GM18909 (cell line): ENCODE data around the gene ADAMTS10.
"Not testable (repeated sequence)": the region's sequence is repeated elsewhere in the genome, so short reads cannot be mapped to it uniquely, and the experiment has no call there.

Source experiments
- ATAC-seq: cut with Tn5 transposase; IDR thresholded peaks from one replicate; pipeline ENCODE4 v1.9.1; 2021; ENCODE audit warnings: mild to moderate bottlenecking; ENCODE audit not compliant: unreplicated experiment, poor library complexity

ADAMTS10 gene

DNA sequence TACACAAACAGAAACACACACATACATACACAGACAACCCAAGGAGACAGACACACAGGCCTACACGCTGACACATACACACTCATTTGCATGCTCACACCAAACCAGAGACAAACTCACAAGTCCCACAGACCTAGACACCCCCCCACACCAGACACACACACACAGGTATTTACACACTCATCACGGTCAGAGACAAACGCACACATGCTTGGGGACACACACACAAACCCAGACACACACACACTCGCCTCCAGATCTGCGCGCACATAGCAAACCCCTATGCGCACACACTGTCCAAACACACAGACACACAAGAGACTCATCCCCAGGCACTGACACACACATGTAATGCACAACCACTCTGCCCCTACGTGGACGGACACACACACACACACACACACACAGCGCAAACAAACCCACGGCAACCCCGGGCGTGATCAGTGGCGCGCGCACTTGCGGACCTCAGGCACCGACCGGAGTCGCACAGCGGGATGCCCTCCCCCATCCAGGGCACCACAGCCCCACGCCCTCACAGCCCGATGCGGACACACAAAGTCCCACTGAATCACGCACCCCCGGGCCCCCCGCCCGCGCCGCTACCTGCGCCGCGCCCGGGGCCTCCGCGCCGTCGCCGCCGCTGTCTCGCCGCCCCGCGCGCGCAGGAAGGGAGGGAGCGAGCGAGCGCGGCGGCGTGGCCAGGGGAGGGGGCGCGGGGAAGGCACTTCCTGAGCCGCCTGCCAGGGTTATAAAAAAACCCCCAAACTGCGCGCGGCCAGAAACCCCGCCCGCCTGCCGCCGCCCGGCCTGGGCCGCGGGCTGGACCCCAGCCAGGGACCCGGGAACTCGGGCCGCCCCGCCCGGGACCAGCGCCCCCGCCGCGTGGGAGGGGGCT, at the start of gene ADAMTS10:
Gene ADAMTS10 (minus strand): TSS at position 675 of the 895 bp plus-strand sequence. CDS start 5,005 bp downstream, outside the sequence.
- no peak for ATAC-seq

DNA sequence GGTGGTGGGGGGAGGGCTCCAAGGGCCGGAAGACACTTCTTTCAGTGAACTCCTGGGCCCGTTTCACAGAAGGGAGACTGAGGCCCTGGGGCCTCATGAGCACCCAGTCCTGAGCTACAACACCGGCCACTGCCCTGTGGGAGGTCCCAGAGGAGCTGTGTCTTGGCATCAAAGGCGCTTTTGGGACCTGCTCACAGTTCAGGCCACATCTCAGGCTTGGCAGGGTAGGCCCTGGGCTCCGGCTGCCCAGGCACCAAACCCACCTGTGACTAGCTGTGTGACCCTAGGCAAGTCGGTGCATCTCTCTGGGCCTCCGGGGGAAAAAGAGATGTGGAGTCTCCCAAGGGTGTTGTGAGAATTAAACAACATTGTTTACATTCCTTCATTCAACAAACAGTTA, 49.4 kb upstream of the ADAMTS10 start:
- no peak for ATAC-seq

DNA sequence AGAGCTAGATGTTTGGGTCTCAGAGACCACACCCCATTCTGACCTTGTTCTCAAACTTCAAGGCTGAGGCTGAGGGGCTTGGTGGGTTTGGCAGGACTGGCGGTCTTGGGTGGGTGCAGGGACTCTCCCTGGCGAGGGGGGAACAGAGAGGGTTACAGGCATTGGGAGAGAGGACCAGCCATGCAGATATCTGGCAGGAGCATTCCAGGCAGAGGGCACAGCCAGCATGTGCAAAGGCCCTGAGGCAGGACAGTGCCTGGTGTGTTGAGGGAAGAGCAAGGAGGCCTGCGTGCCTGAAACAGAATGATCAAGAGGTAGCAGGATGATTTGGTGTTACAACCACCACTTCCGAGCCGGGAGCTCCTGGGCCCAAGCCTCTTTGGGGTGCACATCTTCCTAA, 47.4 kb upstream of the ADAMTS10 start:
- no peak for ATAC-seq

DNA sequence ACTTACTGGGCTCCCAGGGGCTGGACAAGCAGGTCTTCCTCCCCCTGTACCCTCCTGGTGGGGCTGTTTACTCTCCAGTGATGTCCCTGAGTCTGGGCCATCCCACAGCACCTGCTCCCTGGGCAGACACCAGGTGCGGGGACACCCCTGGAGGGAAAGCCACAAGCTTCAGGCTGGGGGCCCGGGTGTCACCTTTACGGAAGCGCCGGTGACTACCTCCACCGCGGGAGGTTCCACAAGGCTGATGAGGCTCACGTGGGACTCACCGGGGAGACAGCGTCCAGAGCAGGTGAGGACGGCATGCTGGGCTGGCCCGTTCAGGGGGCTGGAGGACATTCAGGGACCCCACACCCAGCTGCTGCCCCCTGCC, 44.8 kb upstream of the ADAMTS10 start:
- no peak for ATAC-seq

DNA sequence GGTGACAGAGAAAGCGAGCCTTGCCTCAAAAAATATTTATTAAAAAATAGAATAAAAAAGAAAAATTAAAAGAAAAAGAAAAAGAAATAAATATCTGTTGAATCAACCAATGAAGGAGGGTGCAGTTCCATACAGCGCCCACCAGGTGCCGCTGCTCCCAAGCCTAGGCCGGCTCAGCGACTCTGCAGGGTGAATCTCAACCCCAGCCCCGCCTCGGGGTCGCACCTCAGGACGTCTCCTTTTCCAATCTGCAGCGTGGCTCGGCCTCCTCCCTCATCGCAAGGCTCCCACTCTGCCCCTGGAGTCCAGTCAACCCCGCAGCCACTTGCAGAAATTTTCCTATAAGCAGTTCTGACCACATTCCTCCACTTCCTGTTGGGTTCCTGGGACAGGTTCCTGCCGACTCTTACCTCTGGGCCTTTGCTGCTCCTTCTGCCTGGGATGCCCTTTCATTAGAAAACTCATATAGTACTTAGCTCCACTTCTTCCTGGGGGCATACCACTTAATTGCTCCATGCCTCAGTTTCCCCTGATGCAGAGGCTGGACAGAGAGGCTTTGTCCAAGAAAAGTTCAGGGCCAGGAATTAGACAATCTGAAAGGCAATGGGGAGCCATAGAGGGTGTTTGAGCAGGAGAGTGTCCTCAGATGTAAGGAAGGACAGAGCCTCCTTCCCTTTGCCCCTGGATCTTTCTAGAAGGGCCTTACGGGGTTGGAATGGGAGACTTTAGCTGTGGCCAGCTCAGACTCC, 44.2 kb upstream of the ADAMTS10 start:
- no peak for ATAC-seq

DNA sequence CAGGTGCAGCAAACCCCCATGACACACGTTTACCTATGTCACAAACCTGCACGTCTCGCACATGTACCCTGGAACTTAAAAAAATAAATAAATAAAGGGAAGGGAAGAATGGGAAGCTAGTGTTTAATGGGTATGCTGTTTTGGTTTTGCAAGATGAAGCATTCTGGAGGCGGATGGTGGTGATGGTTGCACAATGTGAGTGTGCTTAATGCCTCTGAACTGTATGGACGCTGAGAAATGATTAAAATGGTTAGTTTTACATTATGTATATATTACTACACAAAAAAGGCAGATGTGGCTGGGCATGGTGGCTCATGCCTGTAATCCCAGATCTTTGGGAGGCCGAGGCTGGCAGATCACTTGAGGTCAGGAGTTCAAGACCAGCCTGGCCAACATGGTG, 37.7 kb upstream of the ADAMTS10 start:
- no peak for ATAC-seq

DNA sequence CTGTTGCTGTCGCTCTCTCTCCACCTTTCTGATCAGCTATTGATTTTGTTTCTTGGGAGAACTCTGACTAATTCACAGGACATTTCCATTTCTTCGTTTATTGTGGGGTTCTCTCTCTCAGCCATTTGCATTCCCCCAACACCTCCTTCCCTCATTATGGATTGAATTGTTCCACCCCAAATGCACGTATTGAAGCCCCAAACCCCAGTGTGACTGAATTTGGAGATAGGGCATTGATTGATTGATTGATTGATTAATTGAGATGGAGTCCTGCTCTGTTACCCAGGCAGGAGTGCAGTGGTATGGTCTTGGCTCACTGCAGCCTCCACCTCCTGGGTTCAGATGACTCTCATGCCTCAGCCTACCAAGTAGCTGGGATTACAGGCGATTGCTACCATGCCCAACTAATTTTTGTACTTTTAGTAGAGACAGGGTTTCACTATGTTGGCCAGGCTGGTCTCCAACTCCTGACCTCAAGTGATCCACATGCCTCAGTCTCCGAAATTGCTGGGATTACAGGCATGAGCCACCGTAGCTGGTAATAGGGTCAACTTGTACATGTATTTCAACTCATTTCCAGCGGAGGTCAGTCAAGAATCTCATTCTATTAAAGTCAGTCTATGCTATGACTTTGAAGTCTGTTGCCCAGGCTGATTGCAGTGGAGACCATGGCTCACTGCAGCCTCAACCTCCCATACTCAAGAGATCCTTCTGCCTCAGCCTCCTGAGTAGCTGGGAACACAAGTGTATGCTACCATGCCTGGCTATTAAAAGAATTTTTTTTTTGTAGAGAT, 33.5 kb upstream of the ADAMTS10 start:
- ATAC-seq: no peak

DNA sequence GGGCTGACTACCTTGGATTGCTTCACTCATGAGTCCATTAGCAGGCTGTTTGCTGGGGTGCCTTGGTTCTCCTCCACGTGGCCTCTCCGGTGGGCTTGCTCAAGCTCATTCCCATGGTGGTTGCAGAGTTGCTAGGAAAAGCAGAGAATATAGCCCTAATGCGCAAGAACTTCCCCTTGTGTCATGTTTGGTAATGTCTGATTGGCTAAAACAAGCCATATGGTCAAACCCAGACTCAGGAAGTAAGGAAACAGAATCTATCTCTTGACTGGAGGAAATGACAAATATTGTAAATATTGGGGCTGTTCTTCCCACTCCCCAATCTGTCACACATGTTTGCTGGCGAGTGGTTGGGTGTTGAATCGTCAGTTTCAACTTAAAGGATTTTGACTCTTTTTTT, 32.0 kb upstream of the ADAMTS10 start:
- ATAC-seq: no peak

DNA sequence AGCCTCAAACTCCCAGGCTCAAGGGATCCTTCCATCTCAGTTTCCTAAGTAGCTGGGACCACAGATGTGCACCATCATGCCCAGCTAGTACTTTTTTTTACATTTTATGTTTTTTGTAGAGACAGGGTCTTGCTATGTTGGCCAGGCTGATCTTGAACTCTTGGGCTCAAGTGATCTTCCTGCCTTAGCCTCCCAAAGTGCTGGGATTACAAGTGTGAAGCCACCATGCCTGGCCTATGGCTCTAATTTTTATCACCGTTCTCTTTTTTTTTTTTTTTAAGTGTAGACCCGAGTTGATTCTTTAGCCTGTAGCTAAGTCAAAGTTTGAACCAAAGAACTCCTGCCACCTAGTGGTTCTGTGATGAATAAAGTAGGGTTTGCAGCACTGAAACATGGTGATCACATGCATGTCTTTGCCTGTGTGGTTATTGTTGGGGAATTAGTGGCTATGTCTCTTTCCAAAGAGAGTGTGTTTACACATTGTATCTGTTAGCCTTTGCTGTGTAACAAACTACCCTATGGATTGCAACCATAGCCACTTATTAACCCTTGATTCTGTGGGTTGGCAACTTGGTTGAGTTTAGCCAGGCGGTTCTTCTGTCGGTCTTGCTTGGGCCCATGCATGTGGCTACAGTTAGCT, 31.5 kb upstream of the ADAMTS10 start:
- ATAC-seq: no peak

DNA sequence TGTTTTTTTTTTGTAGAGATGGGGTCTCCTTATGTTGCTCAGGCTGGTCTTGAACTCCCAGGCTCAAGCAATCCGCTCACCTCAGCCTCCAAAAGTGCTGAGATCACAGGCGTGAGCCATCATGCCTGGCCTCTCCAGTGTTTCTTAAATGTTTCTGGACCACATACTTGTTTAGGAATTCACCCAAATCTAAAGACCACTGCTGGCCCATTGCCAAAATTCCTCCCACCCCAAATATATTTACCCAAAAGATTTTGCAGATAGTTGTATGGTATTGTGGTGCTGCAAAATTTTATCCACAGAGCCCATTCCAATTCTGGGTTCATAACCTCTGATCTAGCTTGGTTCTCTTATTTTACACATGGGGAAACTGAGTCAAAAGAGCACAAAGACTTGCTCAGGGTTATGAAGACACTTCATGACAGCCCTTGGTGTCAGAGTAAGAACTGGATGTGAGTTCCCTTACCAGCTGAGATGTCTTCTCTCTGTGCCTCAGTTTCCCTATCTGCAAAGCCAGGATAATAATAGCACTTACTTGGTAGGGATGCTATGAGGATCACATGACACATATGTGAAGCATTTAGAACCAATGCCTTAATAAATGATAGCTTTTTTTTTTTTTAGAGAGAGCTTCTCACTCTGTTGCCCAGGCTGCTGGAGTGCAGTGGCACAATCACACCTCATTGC, 30.8 kb upstream of the ADAMTS10 start:
- no peak for ATAC-seq

DNA sequence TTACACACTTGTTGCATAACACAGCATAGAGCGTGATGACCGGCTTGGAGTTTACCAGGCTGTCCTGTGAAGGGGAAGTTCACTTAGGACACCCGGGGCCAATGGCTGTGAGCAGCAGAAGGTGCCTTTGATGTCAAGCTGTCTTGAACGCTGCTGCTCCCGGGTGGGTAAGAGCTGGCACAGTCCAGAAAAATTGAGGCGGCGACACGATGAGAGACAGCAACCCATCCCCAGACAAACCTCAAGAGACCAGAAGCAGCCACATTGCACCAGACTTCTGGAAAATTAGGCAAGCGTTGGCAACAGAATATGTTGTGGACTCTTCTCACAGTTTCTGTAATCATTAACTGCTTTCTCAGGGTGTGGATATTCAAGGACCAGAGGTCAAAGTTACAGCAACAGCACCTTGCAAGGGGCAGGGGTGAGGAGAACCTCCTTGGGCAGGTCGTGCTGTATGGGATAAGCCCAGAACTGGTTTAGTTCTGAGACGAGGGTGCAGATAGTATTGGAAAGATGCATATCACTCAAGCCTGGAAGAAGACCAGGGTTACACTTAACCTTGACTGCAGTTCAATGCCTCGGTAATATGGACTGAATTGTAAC, 30.0 kb upstream of the ADAMTS10 start:
- no peak for ATAC-seq

DNA sequence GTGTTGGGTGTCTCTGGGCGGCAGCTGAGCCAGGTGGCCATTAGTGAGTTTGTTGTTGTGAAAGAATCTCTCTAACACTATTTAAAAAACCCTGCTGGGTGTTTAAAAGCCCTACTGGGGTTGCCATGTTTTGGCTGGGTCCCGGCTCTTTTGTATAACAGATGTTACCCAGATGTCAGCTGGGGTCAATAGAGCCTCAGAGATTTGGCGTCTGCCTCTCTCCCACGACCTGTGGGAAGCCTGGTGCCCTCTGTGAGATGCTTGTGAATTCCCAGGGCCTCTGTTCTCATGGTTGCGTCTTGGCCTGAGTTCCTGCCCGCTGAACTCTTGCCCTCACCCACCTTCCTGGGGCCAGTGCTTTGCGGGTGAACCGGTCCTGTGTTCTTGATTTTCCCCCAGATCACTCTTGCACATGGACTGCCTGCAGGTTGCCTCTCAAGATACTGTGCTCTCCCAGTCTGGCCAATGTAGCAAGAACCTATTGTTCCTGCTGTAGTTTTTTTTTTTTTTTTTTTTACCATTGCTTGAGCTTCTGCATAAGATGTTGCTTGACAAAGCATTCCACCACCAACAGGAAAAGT, 29.4 kb upstream of the ADAMTS10 start:
- ATAC-seq: no peak

DNA sequence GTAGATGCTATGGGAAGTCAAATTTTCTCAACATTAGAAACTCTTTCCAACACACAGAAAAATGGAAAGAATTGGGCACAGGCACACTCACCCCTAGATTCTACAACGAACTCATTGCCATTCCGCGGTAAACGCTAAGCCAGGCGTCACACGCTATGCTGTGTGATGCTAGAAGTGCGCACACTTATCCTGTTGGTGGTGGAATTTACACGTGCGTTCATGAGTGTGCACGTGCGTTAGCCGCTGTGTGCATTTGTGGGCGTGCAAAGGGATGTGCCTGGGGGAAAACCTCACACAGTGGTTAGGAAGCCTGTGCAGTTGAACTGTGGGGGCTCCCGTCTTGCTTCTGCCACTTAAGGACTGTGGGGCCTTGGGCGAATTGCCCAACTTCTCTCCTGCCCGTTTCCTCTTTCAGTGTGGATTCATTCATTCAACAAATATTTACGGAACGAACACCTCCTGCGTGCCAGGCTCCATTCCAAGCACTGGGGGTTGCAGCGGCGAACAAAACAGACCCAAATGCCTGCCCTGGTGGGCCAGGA, 27.6 kb upstream of the ADAMTS10 start:
- no peak for ATAC-seq

DNA sequence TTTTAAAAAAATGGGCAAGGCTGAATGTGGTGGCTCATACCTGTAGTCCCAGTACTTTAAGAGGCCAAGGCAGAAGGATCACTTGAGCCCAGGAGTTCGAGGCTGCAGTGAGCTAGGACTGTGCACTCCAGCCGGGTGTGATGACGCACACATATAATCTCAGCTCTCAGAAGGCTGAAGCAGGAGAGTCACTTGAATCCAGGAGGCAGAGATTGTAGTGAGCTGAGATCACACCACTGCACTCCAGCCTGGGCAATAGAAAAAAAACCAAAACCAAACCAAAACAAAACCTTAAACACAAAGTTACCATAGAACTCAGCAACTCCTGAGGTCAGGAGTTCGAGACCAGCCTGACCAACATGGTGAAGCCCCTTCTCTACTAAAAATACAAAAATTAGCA, 26.6 kb upstream of the ADAMTS10 start:
- ATAC-seq: not testable (repeated sequence)

DNA sequence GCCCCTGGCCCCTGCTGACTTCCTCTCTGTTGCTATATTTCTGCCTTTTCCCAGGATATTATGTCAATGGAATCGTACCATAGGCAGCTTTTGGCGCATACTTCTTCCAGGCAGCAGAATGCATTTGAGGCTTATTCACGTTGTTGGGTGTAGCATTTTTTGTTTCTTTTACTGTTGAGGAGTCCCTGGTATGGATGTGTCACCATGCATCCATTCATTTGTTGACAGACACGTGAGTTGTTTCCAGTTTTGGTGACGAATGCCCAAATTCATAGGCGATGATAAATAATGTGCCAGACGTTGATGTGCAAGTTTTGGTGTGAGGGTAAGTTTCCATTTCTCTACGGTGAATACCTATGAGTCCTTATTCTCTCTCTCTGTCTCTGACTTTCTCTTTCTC, 24.9 kb upstream of the ADAMTS10 start:
- no peak for ATAC-seq

DNA sequence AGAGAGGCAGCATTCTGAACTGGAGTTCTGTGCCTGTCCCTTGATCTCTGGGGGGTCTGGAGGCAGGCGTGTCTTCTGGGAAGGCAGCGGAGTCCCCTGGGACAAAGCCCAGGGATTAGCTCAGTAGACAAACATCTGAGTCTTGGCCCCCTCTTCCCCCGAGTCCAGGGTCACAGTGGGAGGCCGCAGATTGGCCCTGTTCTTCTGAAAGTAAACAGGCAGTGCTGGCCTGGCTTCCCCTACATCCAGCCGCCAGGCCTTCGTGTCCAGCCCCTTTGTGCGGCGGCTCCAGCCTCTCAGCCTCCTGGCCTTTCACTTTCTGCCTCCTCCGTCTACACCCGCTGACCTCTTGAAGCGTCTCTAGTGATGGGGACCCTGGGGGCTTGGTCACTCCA, 20.9 kb upstream of the ADAMTS10 start:
- no peak for ATAC-seq

DNA sequence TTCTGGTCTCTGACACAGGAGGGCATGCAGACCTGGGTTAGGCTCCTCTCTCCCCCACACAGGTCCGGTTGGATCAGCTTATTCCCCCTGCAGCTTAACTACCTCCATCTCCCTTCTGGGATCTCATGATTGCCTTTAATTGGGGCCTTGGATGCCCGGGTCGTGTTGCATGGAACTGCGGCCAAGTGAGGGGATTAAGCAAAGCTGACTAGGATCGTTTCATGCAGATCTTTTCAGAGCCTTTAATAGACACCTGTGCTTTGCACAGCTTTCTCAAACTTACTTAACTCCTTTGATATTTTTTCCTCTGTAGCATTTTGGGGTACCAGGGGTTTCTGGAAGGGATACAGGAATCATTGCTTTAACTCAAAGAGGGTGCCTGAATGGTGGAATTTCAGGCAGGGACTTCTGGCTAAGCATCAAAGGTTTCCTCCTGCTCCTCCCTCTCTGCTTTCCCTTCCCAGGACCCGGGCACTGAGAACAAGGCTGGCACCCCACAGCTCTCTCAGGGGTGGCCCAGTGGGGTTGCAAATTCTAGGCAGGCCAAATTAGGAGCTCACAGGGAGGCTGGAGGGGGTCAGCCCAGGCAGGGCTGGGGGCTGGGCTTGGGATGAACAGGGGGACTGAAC, 20.4 kb upstream of the ADAMTS10 start:
- ATAC-seq: no peak

DNA sequence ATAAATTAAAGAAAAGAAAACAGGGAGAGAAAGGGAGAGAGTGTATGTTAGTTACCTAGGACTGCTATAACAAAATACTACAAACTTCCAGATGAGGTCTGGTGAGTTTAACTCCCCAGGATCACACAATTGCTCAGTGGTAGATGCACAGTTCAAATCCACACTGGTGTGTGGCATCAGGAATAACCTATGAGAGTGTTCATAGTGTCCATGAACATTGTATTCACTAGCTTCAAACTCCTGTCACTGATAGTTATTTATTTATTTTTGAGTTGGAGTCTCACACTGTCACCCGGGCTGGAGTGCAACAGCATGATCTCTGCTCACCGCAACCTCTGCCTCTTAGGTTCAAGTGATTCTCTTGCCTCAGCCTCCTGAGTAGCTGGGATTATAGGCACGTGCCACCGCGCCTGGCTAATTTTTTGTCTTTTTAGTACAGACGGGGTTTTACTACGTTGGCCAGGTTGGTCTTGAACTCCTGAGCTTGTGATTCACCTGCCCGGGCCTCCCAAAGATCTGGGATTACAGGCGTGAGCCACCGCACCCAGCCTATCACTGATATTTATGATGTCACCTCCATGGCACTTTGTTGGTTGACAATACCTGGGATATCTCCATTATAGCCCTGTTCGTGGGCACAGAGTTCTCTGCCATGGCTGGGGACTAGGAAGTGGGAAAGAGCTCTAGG, 19.6 kb upstream of the ADAMTS10 start, which contains the start of gene NFILZ:
Gene NFILZ (plus strand): TSS at position 638 of the 688 bp plus-strand sequence. CDS start 46,133 bp downstream, outside the sequence.
- no peak for ATAC-seq
